Muscle of arm (tissue), 12 donors: ENCODE data around the gene TTC13. TPM values are rescaled to one million over a fixed set of nuclear protein-coding genes. Genes with fewer than 3 reads are reported as not detected.

Source experiments
- DNase-seq: peaks from one replicate; pipeline ENCODE4 v3.0.0-alpha.2; 2013
- polyA plus RNA-seq, 12 donors: library from polyadenylated mRNA; unstranded; fragments of 120-200 nt; gene quantifications; one replicate each; pipeline ENCODE4 v1.2.1, GENCODE V29; 2013; ENCODE audit not compliant: insufficient read length in 12 of 12

Gene TTC13
- polyA plus RNA-seq, 12 donors = 15.9 to 35.5 (median 22.4) TPM; not detected in 1

DNA sequence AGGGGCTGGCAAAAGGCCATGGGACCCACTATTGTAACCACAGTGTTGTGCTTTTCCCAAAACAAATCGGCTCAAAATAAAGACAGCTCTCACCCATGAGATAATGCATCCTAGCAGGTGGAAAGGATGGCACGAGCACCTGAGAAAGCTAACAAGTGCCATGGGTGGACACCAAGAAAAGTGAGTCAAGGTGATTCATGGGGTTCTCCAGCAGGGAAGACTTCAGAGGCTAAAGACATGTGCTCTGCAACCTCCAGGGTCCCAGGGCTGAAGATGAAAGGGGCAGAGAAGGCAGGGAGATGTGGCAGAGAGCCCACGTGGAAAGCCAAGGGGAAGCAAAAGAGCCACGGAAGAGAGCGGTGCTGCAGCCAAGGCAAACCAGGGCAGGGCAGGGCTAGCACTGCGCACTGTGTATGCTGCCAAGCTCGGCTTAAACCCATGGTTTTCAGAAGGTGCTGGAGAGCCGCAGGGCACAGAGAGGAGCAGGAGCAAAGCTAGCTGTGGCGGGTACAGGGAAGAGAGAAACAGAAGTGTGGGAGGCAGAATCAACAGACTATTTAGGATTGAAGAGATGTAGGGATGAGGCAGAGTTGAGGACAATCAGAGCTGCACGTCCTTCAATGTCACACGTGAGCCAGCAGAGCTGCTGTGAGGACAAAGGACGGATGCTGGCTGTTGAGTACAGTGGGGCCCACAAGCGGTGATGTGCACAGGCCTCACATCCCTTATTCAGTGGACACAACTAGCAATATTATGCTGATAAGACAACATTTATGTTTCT lies 68.5 kb downstream of the TTC13 start:
- no peak for DNase-seq

- no peak for DNase-seq
These were observed 71.0 kb downstream of the TTC13 start for GRCh38 chr1:230907472-230908205.

DNA sequence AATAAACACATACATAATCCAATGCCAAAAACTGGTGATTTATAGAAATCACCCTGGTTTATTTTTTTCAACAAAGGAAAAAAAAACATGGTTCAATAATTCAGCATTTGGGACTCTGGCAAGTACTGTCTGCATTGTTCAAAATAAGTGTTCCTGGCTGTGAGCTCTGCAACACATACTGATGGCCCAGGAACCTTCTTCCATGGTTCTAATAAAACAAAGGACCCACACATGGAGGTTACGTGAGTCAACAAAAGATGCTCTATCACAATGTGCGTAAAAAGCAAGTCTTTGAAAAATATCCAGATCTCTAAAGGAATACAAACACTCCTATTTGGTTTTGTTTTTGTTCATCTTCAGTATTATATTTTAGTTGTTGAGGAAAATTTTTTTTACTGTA lies 72.4 kb downstream of the TTC13 start:
- DNase-seq = no peak

DNA sequence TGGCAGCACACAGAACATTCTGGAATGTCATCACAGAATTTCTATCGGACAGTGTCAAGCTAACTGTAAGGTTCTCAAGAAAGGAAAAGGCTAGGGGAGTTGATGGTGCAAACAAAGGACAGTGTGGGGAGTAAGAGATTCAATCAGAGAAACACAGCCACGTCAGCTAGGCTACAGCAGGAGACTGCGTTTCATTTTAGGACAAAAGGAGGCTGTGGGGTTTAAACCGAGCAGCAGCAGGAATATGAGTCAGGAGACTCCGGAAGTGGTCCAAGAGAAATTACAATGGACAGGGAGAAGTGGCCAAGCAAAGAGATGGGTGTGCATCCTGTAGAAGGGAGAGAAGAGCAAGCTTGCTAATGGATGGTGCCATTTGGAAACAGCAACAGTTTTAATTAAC lies 72.9 kb downstream of the TTC13 start:
- DNase-seq = no peak

DNA sequence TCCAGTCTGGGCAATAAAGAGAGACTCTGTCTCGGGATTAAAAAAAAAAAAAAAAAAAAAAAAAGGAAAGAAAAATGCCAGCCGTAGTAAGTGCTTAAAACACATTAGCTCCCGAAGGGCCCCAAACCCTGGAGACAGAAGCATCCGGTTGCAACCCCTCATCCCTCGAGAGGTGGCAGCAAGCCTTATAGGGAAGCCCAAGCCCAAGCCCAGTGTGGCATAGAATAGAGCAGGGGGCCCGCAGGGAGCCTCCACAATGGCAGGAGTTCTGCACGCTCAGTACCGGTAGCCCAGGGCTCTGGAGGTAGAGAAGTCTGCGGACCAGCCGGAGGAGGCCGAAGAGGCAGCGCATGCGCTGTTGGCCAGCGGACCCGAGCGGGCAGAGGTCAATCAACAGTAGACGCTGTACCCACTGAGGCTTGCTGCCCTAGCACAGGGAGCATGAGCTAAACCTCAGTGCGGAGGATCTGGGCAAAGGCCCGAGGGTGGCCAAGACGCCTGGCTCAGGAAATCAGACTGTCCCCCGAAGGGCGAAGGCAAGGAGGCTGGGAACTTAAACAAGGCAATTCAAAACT lies 76.2 kb downstream of the TTC13 start:
- DNase-seq = no peak

- no peak for DNase-seq
These were observed 77.0 kb downstream of the TTC13 start for GRCh38 chr1:230901671-230902070.

DNA sequence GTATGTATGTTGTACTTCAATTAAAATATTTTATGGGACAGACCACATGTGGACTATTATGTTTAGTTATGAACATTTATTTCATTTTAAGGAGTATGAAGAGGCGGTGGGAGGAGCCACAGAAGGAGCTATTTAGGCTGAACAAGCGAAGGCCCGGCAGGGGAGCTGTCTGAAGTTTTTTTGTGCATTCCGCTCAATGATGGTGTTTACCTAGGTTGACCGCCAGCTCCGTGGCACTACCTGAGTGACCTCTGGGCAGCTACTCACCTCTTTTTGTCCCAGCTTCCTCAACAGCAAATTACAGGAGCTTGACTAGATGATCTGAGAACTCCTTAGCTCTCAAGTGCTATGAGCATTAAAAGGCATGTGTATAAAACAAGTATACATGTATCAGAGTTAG lies 77.7 kb downstream of the TTC13 start:
- DNase-seq = no peak

- no peak for DNase-seq
These were observed 78.8 kb downstream of the TTC13 start for GRCh38 chr1:230899841-230900251.

DNA sequence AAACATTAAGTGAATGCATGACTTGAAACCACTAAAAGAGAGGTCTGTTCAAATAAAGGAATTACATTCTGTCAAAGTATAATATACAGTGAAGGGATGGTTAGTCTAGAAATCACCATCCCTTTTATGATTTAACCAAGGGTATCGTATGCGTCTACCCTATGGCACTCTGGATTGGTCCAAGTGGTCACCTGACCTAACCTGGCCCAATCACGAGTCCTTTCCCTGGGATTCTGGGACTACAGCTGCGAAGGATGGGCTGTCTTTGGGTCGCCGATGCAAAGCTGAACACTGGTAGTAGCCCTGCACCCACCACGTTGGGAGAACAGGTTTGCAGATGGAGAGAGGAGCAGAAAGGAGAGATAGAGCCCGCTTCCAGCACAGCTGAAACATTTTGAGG lies 79.9 kb downstream of the TTC13 start:
- DNase-seq = no peak

- no peak for DNase-seq
These were observed 80.5 kb downstream of the TTC13 start for GRCh38 chr1:230898144-230898543.

DNA sequence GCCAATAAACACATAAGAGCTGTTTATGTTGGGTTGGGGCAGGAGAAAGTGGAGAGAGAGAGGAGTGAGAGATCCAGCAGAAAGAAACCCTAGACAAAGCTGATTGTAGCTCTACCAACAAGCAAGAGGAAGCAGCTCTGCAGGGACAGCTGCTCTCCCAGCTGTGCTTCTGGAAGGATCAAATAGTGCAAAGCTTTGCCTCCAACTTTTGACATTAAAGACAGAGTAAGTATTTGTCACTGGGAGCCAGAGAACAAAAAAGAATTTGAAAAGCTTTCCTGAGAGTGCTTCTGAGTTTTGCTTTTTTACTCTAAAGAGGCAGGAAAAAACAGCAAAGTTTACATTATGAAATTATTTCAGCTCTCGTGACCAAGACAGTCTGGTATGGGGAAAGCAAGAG lies 81.9 kb downstream of the TTC13 start:
- peak; percentile 45 for DNase-seq

GRCh38 chr1:230895452-230895851 lies 83.2 kb downstream of the TTC13 start:
- DNase-seq = no peak

GRCh38 chr1:230894664-230895063 lies 84.0 kb downstream of the TTC13 start:
- DNase-seq = no peak

- no peak for DNase-seq
These were observed 84.6 kb downstream of the TTC13 start for GRCh38 chr1:230894032-230894431.

GRCh38 chr1:230892018-230892491 lies 86.6 kb downstream of the TTC13 start:
- peak; percentile 15 for DNase-seq

DNA sequence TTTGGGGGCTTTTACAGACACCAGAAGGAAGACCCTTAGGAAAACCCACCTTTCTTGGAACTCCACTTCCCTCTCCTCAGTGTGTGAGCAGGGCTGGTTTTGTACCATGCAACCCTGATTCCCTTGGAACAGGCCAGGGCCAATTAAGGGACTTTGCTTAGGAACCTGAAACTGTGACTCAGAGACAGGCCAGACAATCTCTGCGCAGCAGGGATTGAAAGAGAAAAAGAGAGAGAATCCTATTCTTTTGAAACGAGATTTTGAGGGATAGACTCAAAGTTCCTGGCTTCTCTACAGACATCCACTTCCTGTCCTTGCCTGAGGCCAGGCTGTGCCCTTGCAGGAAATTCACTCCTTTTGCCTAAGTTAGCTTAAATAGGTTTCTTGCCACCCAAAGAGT lies 87.2 kb downstream of the TTC13 start:
- DNase-seq = no peak

GRCh38 chr1:230884646-230885045 lies 94.0 kb downstream of the TTC13 start:
- no peak for DNase-seq

- DNase-seq = peak; percentile 69
These were observed 94.7 kb downstream of the TTC13 start for GRCh38 chr1:230883967-230884366.

- DNase-seq = no peak
These were observed 98.9 kb downstream of the TTC13 start for GRCh38 chr1:230879778-230880177.

- peak; percentile 65 for DNase-seq
These were observed 100.1 kb downstream of the TTC13 start for GRCh38 chr1:230878591-230878990.

DNA sequence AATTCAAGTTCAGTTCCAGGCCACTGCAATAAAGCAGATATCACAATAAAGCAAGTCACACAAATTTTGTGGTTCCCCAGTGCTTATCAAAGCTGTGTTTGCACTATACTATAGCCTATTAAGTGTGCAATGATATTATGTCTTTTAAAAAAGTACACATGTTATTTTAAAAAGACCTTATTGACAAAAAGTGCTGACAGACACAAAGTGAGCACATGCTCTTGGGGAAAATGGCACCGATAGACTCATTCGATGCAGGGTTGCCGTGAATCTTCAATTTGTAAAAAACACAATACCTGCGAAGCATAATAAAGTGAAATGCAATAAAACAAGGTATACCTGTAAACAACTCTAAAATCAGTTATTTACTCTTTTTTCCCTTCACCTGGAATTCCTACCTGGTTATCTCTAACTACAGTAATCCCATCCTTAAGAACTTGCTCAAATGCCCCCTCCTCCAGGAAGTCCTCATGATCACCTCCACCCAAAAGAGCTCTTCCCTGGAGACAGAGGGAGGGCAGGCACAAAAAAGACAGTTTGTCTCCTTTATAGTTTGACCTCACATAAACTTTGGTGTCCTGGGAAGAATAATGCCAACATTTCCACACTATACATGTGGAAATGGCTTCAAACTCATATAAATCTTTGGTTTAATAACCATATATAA lies 100.6 kb downstream of the TTC13 start:
- DNase-seq = no peak
